ENCODE measurements around the gene HMGCR.
A peak's percentile ranks its signal among the peaks of the same experiment; 100 is the strongest.
"Not testable (repeated sequence)": the region's sequence is repeated elsewhere in the genome, so short reads cannot be mapped to it uniquely, and the experiment has no call there.

HMGCR gene

DNA sequence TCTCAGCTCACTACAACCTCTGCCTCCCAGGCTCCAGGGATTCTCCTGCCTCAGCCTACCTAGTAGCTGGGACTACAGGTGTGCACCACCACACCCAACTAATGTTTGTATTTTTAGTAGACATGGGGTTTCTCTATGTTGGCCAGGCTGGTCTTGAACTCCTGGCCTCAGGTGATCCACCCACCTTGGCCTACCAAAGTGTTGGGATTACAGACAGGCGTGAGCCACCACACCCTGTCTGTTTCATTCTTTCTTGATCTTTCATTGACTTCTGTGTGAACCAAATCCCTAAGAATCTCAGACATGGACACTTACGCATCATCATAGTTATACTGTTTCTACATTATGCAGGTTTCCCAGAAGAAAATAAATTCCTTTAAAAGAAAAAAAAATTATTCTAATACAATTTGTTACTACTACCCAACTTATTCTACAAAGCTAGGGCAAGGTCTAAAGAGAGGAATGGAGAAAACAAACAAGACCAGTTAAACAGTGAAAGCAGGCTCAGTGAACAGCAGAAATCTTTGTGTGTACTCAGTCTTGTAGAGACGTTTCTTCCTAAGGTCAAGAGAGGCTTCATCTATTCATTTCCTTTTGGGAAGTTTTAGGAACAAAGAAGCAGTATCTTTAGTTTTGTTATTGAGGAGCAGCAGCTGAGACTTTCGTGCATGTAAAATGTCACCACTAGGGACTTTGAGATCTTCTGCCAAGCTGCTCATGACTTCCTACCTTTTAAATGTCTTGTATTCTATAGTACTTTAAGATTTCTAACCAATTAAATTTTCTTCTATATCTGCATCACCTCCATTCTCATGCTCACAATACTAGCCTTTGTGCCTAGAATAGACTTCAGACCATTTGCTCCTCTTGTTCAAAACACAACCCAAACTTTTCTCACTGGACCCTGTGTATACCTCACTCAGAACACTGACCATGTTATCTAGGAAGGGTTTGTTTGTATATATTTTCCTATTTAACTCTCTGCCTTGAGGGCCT lies 5.6 kb upstream of the HMGCR start:
- DNase-seq (no peak), ATAC-seq (replicated peaks) (no peak)
- no peak overlapping the region for H3K4me3 Mint-ChIP-seq
- no peaks in the 10 kb centered on the region for H3K36me3 Mint-ChIP-seq
- H3K27me3 Mint-ChIP-seq = peaks cover 8 to 10% of the 10 kb centered on the region in 2 donors
- H3K9me3 Mint-ChIP-seq = peaks cover 0 to 2% of the 10 kb centered on the region in 2 donors
- no peaks in the 10 kb centered on the region for H3K4me1 Mint-ChIP-seq
- H3K27ac Mint-ChIP-seq = no peak overlapping the region

DNA sequence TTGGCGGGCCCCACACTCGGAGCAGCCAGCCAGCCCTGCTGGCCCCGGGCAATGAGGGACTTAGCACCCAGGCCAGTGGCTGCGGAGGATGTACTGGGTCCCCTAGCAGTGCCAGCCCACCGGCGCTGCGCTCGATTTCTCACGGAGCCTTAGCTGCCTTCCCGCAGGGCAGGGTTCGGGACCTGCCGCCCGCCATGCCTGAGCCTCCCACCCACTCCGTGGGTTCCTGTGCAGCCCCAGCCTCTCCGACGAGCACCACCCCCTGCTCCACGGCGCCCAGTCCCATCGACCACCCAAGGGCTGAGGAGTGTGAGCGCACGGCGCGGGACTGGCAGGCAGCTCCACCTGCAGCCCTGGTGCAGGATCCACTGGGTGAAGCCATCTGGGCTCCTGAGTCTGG lies 3.3 kb upstream of the HMGCR start:
- H3K36me3 Mint-ChIP-seq; H3K27me3 Mint-ChIP-seq; DNase-seq; H3K4me3 Mint-ChIP-seq; H3K9me3 Mint-ChIP-seq; ATAC-seq (replicated peaks): not testable (repeated sequence)
- Mint-ChIP-seq H3K27ac (peak overlapping the region; percentile 43), H3K4me1 (peaks cover 5 to 14% of the 10 kb centered on the region in 2 donors)

DNA sequence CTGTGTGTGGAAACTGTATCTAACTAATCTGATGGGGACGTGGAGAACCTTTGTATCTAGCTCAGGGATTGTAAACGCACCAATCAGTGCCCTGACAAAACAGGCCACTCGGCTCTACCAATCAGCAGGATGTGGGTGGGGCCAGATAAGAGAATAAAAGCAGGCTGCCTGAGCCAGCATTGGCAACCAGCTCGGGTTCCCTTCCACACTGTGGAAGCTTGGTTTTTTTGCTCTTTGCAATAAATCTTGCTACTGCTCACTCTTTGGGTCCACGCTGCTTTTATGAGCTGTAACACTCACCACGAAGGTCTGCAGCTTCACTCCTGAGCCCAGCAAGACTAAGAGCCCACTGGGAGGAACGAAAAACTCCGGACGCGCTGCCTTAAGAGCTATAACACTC lies 2.6 kb upstream of the HMGCR start:
- not testable (repeated sequence) for DNase-seq; H3K27me3 Mint-ChIP-seq; ATAC-seq (replicated peaks); H3K27ac Mint-ChIP-seq; H3K9me3 Mint-ChIP-seq; H3K4me3 Mint-ChIP-seq
- H3K4me1 Mint-ChIP-seq = peaks cover 7 to 16% of the 10 kb centered on the region in 2 donors
- peaks cover 10 to 11% of the 10 kb centered on the region in 2 donors for H3K36me3 Mint-ChIP-seq

DNA sequence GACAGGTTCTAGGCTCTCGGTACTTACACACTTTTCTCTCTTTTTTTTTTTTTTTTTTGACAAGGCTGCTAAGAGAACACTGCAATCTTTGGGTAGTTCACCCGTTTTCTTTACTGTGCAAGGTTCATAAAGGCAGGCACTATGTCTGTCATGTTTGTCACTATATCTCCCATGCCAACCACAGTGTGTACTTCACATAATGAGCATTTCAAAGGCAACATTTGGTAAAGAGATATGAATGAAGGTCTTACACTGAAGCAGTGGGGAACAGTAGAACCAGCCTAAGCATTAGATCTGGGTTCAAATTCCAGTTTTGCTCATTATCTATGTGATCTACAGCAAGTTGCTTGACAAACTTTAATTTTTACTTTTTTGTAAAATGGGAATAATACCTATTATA lies 1.5 kb upstream of the HMGCR start:
- H3K9me3 Mint-ChIP-seq = peaks cover 0 to 2% of the 10 kb centered on the region in 2 donors
- no peak overlapping the region for H3K4me3 Mint-ChIP-seq
- H3K27me3 Mint-ChIP-seq = peaks cover 3 to 4% of the 10 kb centered on the region in 2 donors
- peaks cover 7 to 26% of the 10 kb centered on the region in 2 donors for H3K4me1 Mint-ChIP-seq
- H3K36me3 Mint-ChIP-seq = peaks cover 10 to 17% of the 10 kb centered on the region in 2 donors
- no peak overlapping the region for H3K27ac Mint-ChIP-seq
- ATAC-seq (replicated peaks) = no peak
- no peak for DNase-seq

DNA sequence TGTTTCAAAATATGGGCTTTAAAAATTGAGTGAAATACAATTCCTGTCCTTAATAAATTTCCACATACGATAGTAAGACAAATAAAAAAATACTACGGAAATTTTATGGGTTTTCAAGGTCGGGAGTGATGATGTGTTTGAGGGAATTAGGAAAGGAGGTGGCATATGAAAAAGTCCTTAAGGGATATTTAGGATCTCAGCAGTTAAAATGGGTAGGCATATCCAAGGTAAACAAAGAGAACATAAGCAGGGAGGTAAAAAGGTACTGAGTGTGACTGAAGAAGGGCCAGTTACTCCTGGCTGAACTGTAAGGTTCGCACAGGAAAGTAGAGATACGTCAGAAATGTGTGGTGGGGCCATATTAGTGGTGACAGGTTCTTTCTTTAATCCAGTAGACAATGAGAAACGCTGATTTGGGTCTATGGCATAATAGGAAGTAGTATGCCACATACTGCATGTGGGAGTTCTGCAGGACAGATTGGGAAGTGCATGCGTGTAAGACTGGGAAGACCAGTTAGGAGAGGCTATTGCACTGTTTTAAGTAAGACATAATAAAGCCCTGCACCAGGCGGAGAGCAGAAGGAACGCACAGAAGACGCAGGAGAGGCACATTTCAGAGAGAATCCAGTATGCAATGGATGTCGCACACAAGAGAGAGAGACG lies 937 bp upstream of the HMGCR start:
- DNase-seq (no peak), ATAC-seq (replicated peaks) (peak; percentile 7 to 8)
- peaks cover 12 to 22% of the 10 kb centered on the region in 2 donors for H3K36me3 Mint-ChIP-seq
- peaks cover 11 to 32% of the 10 kb centered on the region in 2 donors for H3K4me1 Mint-ChIP-seq
- H3K4me3 Mint-ChIP-seq = no peak overlapping the region
- no peak overlapping the region for H3K27ac Mint-ChIP-seq
- peaks cover 0 to 2% of the 10 kb centered on the region in 2 donors for H3K9me3 Mint-ChIP-seq
- peaks cover 0 to 4% of the 10 kb centered on the region in 2 donors for H3K27me3 Mint-ChIP-seq

DNA sequence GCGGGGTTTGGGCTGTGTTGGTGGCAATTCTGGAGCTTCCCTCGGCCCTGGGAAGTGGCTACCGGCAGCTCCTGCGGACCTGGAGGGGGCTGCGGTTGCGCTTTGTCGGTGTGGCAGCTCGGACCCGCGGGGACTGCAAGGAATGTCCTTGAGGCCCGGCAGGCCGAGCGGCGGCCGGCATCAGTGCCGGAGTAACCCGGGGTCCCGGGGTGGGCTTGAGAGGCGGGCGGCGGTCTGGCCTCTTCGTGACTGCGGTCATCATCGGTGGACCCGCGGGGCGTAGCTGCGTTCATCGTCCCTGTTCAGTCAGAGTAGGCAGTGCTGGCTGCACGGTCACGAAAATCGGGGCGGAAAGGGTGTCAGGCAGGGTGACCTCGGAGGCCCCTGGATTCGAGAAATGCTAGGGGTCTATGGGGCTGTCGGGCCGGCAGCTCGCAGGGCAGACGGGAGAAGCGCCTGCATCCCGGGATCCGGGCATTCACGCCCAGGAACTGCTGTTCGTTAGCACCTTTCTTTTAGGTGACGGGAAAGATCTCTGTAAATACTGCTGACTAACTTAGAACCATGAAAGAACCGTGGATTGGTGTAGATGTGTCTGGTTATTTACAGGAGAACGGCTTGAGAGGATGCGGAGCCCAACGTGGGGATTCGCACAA lies 474 bp downstream of the HMGCR start:
- peaks cover 13 to 43% of the 10 kb centered on the region in 2 donors for H3K4me1 Mint-ChIP-seq
- peaks cover 12 to 25% of the 10 kb centered on the region in 2 donors for H3K36me3 Mint-ChIP-seq
- H3K27ac Mint-ChIP-seq = no peak overlapping the region
- peaks cover 0 to 2% of the 10 kb centered on the region in 2 donors for H3K9me3 Mint-ChIP-seq
- DNase-seq = peak; percentile 15
- no peaks in the 10 kb centered on the region for H3K27me3 Mint-ChIP-seq
- ATAC-seq (replicated peaks) = peak; percentile 9 to 14
- no peak overlapping the region for H3K4me3 Mint-ChIP-seq

DNA sequence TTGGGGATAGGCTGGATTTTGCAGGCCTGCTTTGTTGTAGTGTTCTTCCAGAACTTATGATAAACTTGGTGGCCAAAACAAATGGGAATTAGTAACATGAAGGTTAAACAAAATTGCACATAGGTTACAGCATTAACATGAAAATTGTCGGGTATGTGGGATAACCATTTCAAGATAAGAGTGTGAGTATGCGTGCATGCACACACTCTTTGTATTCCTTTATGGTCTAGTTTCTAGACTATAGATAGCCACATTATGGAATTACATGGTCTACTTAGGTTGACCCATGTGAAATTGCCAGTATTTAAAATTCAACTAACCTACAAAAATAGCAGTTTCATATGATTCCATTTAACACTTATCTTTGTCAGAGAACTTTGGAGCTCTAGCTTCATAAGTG lies 1.4 kb downstream of the HMGCR start:
- ATAC-seq (replicated peaks) = no peak
- Mint-ChIP-seq H3K4me1 (peaks cover 13 to 43% of the 10 kb centered on the region in 2 donors), H3K9me3 (peaks cover 0 to 2% of the 10 kb centered on the region in 2 donors), H3K4me3 (no peak overlapping the region), H3K27ac (peak overlapping the region; percentile 56), H3K36me3 (peaks cover 12 to 25% of the 10 kb centered on the region in 2 donors), H3K27me3 (no peaks in the 10 kb centered on the region)
- DNase-seq = no peak

DNA sequence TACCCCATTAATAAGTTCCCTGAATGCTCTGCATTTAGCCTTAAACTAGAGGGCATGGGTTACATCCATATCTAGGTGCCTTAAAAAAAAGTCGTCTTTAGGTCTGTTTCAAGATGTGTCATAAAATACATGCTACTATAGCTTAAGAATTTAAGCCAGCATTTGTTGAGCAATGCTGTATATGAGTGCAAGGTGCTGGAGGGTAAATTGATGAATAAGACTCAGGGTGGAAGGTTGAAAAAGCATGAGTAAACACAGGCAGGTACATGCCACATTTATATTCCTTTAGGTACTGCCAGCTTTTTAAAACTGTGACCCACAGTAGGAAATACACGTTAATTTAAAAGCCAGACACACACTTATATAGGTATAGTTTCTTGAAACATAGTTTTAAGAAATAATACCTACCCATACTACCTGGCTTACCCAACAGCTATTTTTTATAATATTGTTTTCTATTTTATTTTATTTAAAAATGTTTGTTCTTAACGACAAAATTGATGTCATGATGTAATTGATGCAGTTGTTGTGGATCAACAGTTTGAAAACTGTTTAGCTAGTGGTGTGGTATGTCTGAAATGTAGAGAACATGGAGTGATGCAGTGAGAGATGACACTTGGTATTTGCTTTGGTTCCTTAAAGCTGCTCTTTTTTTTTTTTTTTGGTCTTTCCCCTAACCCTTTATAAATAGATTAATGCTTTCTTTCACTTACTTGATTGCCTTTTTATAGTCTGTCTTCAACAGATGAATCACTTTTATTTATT lies 3.9 kb downstream of the HMGCR start:
- H3K9me3 Mint-ChIP-seq = no peaks in the 10 kb centered on the region
- DNase-seq (no peak), ATAC-seq (replicated peaks) (no peak)
- no peak overlapping the region for H3K27ac Mint-ChIP-seq
- peaks cover 13 to 43% of the 10 kb centered on the region in 2 donors for H3K4me1 Mint-ChIP-seq
- H3K27me3 Mint-ChIP-seq = no peaks in the 10 kb centered on the region
- H3K36me3 Mint-ChIP-seq = peaks cover 12 to 34% of the 10 kb centered on the region in 2 donors
- H3K4me3 Mint-ChIP-seq = no peak overlapping the region

DNA sequence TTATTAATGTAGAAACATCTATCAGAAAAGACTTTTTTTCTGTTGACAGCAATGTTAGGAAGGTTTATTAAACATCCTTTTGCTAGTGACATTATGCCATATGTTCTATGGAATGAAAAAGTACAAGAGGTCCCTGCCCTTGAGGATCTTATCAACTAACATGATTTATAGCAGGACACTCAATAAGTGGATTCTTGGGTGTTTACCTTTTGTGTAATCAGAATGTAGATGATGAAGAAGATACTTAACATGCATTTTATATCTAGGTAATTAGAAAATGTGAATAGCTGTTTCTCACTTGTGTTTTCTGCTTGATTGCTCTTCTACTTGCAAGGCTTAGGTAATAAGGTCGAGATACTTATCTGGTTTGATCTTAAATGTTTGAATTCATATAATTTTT lies 4.9 kb downstream of the HMGCR start:
- H3K27me3 Mint-ChIP-seq = no peaks in the 10 kb centered on the region
- no peak for ATAC-seq (replicated peaks)

DNA sequence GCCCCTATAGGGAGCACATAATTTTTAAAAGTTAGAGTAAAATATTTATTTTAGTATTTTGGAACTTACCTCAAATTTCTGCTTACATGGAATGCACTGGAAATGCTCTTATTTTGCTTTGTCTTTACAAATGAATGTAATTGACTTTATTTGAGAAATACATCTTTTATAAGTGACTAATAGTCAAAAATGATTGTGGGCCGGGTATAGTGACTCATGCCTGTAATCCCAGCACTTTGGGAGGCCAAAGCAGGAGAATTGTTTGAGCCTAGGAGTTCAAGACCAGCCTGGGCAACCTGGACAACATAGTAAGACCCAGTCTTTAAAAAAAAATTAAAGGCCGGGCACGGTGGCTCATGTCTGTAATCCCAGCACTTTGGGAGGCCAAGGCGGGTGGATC lies 5.8 kb downstream of the HMGCR start:
- DNase-seq (no peak), ATAC-seq (replicated peaks) (no peak)
- H3K4me3 Mint-ChIP-seq = no peak overlapping the region
- H3K36me3 Mint-ChIP-seq = peaks cover 15 to 37% of the 10 kb centered on the region in 2 donors
- no peaks in the 10 kb centered on the region for H3K27me3 Mint-ChIP-seq
- H3K27ac Mint-ChIP-seq = no peak overlapping the region
- H3K9me3 Mint-ChIP-seq = no peaks in the 10 kb centered on the region
- H3K4me1 Mint-ChIP-seq = peaks cover 11 to 38% of the 10 kb centered on the region in 2 donors

More for the DNA sequence above, 4.9 kb downstream of the HMGCR start:
- H3K4me3 Mint-ChIP-seq = no peak overlapping the region
- no peak for DNase-seq
- peaks cover 13 to 43% of the 10 kb centered on the region in 2 donors for H3K4me1 Mint-ChIP-seq
- no peak overlapping the region for H3K27ac Mint-ChIP-seq
- H3K9me3 Mint-ChIP-seq = no peaks in the 10 kb centered on the region
- peaks cover 16 to 35% of the 10 kb centered on the region in 2 donors for H3K36me3 Mint-ChIP-seq

DNA sequence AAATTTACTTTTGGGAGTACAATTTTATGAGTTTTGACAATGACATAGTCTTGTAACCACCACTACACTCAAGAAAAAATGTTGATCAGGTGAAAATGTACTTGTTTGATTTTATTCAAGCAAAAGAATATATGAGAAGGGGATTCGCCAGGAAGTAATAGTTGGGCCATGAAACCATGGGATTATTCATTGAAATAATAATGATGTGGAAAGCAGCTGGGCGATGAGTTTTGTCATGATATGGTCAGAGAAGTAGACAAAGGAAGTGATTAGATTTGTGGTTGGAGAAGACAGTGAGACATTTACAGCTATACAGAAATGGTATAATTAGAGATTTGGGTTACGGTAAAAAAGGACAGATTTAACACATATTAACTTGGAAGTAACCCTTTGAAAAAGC lies 11.2 kb downstream of the HMGCR start:
- no peaks in the 10 kb centered on the region for H3K9me3 Mint-ChIP-seq
- ATAC-seq (replicated peaks) = no peak
- H3K36me3 Mint-ChIP-seq = peaks cover 29 to 48% of the 10 kb centered on the region in 2 donors
- no peak overlapping the region for H3K4me3 Mint-ChIP-seq
- H3K27me3 Mint-ChIP-seq = no peaks in the 10 kb centered on the region
- no peaks in the 10 kb centered on the region for H3K4me1 Mint-ChIP-seq
- DNase-seq = no peak
- no peak overlapping the region for H3K27ac Mint-ChIP-seq

DNA sequence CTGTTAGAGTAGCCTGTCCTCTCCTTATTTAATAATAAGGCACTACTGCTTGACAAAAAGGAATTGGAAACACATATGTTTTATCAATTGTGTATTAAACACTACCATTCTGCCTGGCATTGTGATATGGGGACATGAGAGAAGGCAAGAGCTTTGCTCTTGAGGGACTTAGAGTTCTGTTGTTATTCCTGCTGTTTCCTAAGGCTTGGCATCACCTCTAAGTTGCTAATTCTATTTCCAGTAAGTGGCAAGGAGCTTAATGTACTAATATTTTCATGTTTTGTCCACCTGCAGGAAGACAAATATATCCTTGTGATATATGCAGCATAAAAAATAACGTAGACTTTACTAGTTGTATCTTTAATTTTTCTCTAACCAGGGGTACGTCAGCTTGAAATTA lies 12.6 kb downstream of the HMGCR start:
- ATAC-seq (replicated peaks) = no peak
- no peak overlapping the region for H3K27ac Mint-ChIP-seq
- no peak overlapping the region for H3K4me3 Mint-ChIP-seq
- no peak for DNase-seq
- H3K27me3 Mint-ChIP-seq = no peaks in the 10 kb centered on the region
- H3K4me1 Mint-ChIP-seq = no peaks in the 10 kb centered on the region
- H3K36me3 Mint-ChIP-seq = peaks cover 31 to 48% of the 10 kb centered on the region in 2 donors
- no peaks in the 10 kb centered on the region for H3K9me3 Mint-ChIP-seq

DNA sequence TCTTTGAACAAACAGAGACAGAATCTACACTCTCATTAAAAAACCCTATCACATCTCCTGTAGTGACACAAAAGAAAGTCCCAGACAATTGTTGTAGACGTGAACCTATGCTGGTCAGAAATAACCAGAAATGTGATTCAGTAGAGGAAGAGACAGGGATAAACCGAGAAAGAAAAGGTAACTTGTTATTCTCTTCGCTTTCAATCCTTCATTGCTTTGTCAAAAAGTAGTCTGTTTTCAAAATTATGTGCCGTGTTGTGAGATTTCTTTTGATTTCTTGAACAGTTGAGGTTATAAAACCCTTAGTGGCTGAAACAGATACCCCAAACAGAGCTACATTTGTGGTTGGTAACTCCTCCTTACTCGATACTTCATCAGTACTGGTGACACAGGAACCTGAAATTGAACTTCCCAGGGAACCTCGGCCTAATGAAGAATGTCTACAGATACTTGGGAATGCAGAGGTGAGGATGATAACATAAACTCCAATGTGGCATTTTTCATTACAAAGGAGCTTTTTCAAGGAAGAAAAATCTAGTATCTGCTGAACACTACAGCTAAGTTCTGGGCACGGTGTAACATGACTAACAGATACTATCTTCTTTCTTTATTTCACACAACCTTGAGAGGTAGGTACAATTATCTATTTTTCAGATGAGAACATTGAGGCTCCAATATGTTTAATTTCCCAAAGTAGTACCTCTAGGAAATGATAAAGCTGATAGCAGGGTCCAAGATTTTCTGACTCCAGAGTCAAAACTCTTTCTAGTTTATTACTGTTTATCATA lies 14.3 kb downstream of the HMGCR start:
- ATAC-seq (replicated peaks) (no peak), DNase-seq (no peak)
- H3K36me3 Mint-ChIP-seq = peaks cover 39 to 49% of the 10 kb centered on the region in 2 donors
- no peak overlapping the region for H3K4me3 Mint-ChIP-seq
- no peaks in the 10 kb centered on the region for H3K4me1 Mint-ChIP-seq
- no peak overlapping the region for H3K27ac Mint-ChIP-seq
- H3K9me3 Mint-ChIP-seq = no peaks in the 10 kb centered on the region
- H3K27me3 Mint-ChIP-seq = no peaks in the 10 kb centered on the region
